Measurements from ENCODE around the gene PIM3. TPM values are rescaled to one million over a fixed set of nuclear protein-coding genes. Genes with fewer than 3 reads are reported as not detected.

The PIM3 gene
- total RNA-seq, 4 donors from 2014 or later = 103 to 202 (median 143) TPM

- Histone ChIP-seq H3K27ac (peak overlapping the region; percentile 86), H3K9me3 (no peaks in the 10 kb centered on the region), H3K27me3 (no peaks in the 10 kb centered on the region), H3K4me3 (peak overlapping the region; percentile 54), H3K36me3 (no peaks in the 10 kb centered on the region), H3K4me1 (peaks cover 53% of the 10 kb centered on the region)
- peak; percentile 79 for DNase-seq (ENCODE audit: low spot score in 2 of 2)
- WGBS = 46% methylated on average over 17 of the region's 45 CpGs
- TF ChIP-seq CTCF (IDR thresholded peaks at IDR 0.05) (no peak), POLR2A (IDR thresholded peaks at IDR 0.05) (no peak), EP300 (IDR thresholded peaks at IDR 0.05) (no peak), POLR2AphosphoS5 (IDR thresholded peaks at IDR 0.05) (no peak)
Observed at GRCh38 chr22:49972163-49973017, 11.8 kb downstream of the PIM3 start.

GRCh38 chr22:49973018-49973961, 12.7 kb downstream of the PIM3 start:
- Histone ChIP-seq H3K4me1 (peaks cover 45% of the 10 kb centered on the region), H3K4me3 (no peak overlapping the region), H3K27me3 (no peaks in the 10 kb centered on the region), H3K27ac (no peak overlapping the region), H3K36me3 (no peaks in the 10 kb centered on the region), H3K9me3 (no peaks in the 10 kb centered on the region)
- 87% methylated on average over 5 of the region's 5 CpGs for WGBS
- TF ChIP-seq POLR2A (IDR thresholded peaks at IDR 0.05) = no peak
- no peak for TF ChIP-seq POLR2AphosphoS5 (IDR thresholded peaks at IDR 0.05)
- no peak for TF ChIP-seq CTCF (IDR thresholded peaks at IDR 0.05)
- no peak for TF ChIP-seq EP300 (IDR thresholded peaks at IDR 0.05)
- DNase-seq (ENCODE audit: low spot score in 2 of 2) = no peak

GRCh38 chr22:49975543-49976389, 15.2 kb downstream of the PIM3 start:
- TF ChIP-seq POLR2AphosphoS5 (IDR thresholded peaks at IDR 0.05) (no peak), EP300 (IDR thresholded peaks at IDR 0.05) (no peak), POLR2A (IDR thresholded peaks at IDR 0.05) (no peak), CTCF (IDR thresholded peaks at IDR 0.05) (no peak)
- 25% methylated on average over 15 of the region's 17 CpGs for WGBS
- H3K27ac ChIP-seq = peak overlapping the region; percentile 48
- H3K27me3 ChIP-seq = no peaks in the 10 kb centered on the region
- H3K4me3 ChIP-seq = no peak overlapping the region
- peaks cover 10% of the 10 kb centered on the region for H3K9me3 ChIP-seq
- H3K36me3 ChIP-seq = no peaks in the 10 kb centered on the region
- peaks cover 24% of the 10 kb centered on the region for H3K4me1 ChIP-seq
- peak; percentile 69 to 77 for DNase-seq (ENCODE audit: low spot score in 2 of 2)

GRCh38 chr22:49976439-49977175, 16.0 kb downstream of the PIM3 start:
- H3K27me3 ChIP-seq = no peaks in the 10 kb centered on the region
- peaks cover 16% of the 10 kb centered on the region for H3K4me1 ChIP-seq
- H3K27ac ChIP-seq = no peak overlapping the region
- peaks cover 10% of the 10 kb centered on the region for H3K9me3 ChIP-seq
- H3K36me3 ChIP-seq = no peaks in the 10 kb centered on the region
- no peak for DNase-seq (ENCODE audit: low spot score in 2 of 2)
- 35% methylated on average over 15 of the region's 15 CpGs for WGBS
- TF ChIP-seq POLR2AphosphoS5 (IDR thresholded peaks at IDR 0.05) (no peak), POLR2A (IDR thresholded peaks at IDR 0.05) (no peak), CTCF (IDR thresholded peaks at IDR 0.05) (no peak), EP300 (IDR thresholded peaks at IDR 0.05) (no peak)
- no peak overlapping the region for H3K4me3 ChIP-seq

Measured in suprapubic skin (tissue), 4 donors.